ENCODE data around the gene PUM2. TPM values are rescaled to one million over a fixed set of nuclear protein-coding genes. Genes with fewer than 3 reads are reported as not detected.

The PUM2 gene
- total and polyA plus RNA-seq, 2 of the 13 experiments (the other 11 are each of a cell fraction or from before 2014, with no cell fraction given), result 69.6 to 69.8 TPM

- TF ChIP-seq ARID3A (IDR thresholded peaks at IDR 0.05; ENCODE audit: low read depth, low read length), result no peak
- no peak; the same call in 1 of the 2 replicates for TF ChIP-seq ZBTB26 (CRISPR knock-in tag; IDR thresholded peaks at IDR 0.05; ENCODE audit: borderline replicate concordance)
- TF ChIP-seq ZBTB20 (CRISPR knock-in tag; IDR thresholded peaks at IDR 0.05; ENCODE audit: borderline replicate concordance, low read depth), result peak; percentile 54
- no peak for TF ChIP-seq ZMAT3 (CRISPR knock-in tag; conservative IDR thresholded peaks at IDR 0.05)
- TF ChIP-seq TMF1 (CRISPR knock-in tag; IDR thresholded peaks at IDR 0.05; ENCODE audit: low read depth), result peak; percentile 66; the same call in 1 of the 2 replicates
- no peak for TF ChIP-seq ZZZ3 (CRISPR knock-in tag; IDR thresholded peaks at IDR 0.05; ENCODE audit: borderline replicate concordance)
- no peak for TF ChIP-seq ZNF772 (CRISPR knock-in tag; IDR thresholded peaks at IDR 0.05)
- TF ChIP-seq ZNF331 (CRISPR knock-in tag; IDR thresholded peaks at IDR 0.05), result peak; percentile 54; the same call in 1 of the 2 replicates
- no peak; the same call in 1 of the 2 replicates for TF ChIP-seq ZNF770 (CRISPR knock-in tag; IDR thresholded peaks at IDR 0.05)
- TF ChIP-seq DNMT1 (CRISPR knock-in tag; IDR thresholded peaks at IDR 0.05), result no peak
- TF ChIP-seq ARHGAP35 (CRISPR knock-in tag; IDR thresholded peaks at IDR 0.05; ENCODE audit: borderline replicate concordance), result no peak
- peak; percentile 75; the same call in 1 of the 2 replicates for TF ChIP-seq ZNF652 (CRISPR knock-in tag; IDR thresholded peaks at IDR 0.05; ENCODE audit: borderline replicate concordance, low read depth)
- TF ChIP-seq CREM (IDR thresholded peaks at IDR 0.05), result no peak
- no peak for TF ChIP-seq CREM (CRISPR knock-in tag; IDR thresholded peaks at IDR 0.05)
- TF ChIP-seq ZNF24 (IDR thresholded peaks at IDR 0.05), result no peak
- peak; percentile 29; the same call in 1 of the 2 replicates for TF ChIP-seq ZNF143 (CRISPR knock-in tag; IDR thresholded peaks at IDR 0.05)
- no peak for TF ChIP-seq SRF (IDR thresholded peaks at IDR 0.05; ENCODE audit: low read depth, low read length)
- TF ChIP-seq ZNF276 (CRISPR knock-in tag; IDR thresholded peaks at IDR 0.05; ENCODE audit: low read depth), result no peak
- TF ChIP-seq CBX2 (IDR thresholded peaks at IDR 0.05; ENCODE audit: low read depth, low read length), result no peak
- TF ChIP-seq CBX2 (CRISPR knock-in tag; IDR thresholded peaks at IDR 0.05; ENCODE audit: low read depth), result no peak; the same call in 1 of the 2 replicates
- no peak for TF ChIP-seq FIP1L1 (IDR thresholded peaks at IDR 0.05; ENCODE audit: borderline replicate concordance, insufficient read depth, low read depth, low read length)
- no peak for TF ChIP-seq ATM (IDR thresholded peaks at IDR 0.05; ENCODE audit: borderline replicate concordance)
- no peak for TF ChIP-seq NBN (conservative IDR thresholded peaks at IDR 0.05)
- TF ChIP-seq TOPORS (CRISPR knock-in tag; IDR thresholded peaks at IDR 0.05), result no peak
- peak; percentile 13; the same call in 1 of the 2 replicates for TF ChIP-seq MEIS2 (CRISPR knock-in tag; IDR thresholded peaks at IDR 0.05)
Observed at GRCh38 chr2:20223407-20224163, 127.1 kb downstream of the PUM2 start (continued).
